GM23338 (cell line): Measurements from ENCODE around the gene ENOX1.

Source experiments
- CREB1 ChIP-seq: fragments of 250-450 bp; sonication (Bioruptor Pico); IDR thresholded peaks from 2 replicates; pipeline ENCODE4 v1.5.0; 2020; ENCODE audit warnings: low read depth, mild to moderate bottlenecking, moderate library complexity
- EZH2 ChIP-seq: fragments of 200-600 bp; sonication (generic); IDR thresholded peaks from one replicate; pipeline ENCODE4 v1.8.0; 2017; ENCODE audit warnings: antibody characterized with exemption, mild to moderate bottlenecking, low read depth; ENCODE audit not compliant: unreplicated experiment
- EZH2phosphoT487 ChIP-seq: fragments of 200-600 bp; sonication (generic); IDR thresholded peaks from one replicate; pipeline ENCODE4 v1.8.1; 2018; ENCODE audit warnings: antibody characterized with exemption; ENCODE audit not compliant: unreplicated experiment
- POLR2AphosphoS5 ChIP-seq: IDR thresholded peaks from 2 replicates; pipeline ENCODE4 v1.6.1; 2016; ENCODE audit warnings: antibody characterized with exemption, low read depth
- TF ChIP-seq, protein P1 (sequence below), 2 experiments: fragments of 200-600 bp in 1 of 2; sonication (generic) in 1 of 2; conservative IDR thresholded peaks; 2 replicates each; pipeline versions ENCODE4 v1.5.1 to v1.6.1; 2016 to 2017; ENCODE audit warnings: antibody characterized with exemption in 2 of 2, low read depth in 2 of 2, mild to moderate bottlenecking in 2 of 2, moderate library complexity in 1 of 2
- TF ChIP-seq, protein P2 (sequence below): IDR thresholded peaks from one replicate; pipeline ENCODE4 v1.6.1; 2018; ENCODE audit warnings: antibody characterized with exemption; ENCODE audit not compliant: unreplicated experiment

DNA sequence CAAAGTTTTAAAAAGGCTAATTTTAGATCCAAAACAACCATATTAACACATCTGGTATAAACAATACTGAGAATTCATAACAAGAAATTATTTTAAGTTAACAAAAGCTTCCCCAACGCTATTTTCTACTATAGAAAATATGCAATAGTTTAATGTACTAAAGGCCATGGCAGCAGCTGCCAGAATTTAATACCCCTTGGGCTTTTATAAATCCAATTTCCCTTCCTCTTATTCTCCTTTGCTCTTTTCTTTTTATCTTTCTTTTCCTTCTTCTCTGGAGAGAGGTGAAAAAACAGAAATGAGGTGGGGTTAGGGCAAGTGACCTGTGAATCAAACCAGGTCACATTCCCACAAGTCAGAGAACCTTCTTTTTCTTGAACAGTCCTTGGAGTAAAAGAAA, 58.9 kb downstream of the ENOX1 start:
- TF ChIP-seq, protein P1, sequence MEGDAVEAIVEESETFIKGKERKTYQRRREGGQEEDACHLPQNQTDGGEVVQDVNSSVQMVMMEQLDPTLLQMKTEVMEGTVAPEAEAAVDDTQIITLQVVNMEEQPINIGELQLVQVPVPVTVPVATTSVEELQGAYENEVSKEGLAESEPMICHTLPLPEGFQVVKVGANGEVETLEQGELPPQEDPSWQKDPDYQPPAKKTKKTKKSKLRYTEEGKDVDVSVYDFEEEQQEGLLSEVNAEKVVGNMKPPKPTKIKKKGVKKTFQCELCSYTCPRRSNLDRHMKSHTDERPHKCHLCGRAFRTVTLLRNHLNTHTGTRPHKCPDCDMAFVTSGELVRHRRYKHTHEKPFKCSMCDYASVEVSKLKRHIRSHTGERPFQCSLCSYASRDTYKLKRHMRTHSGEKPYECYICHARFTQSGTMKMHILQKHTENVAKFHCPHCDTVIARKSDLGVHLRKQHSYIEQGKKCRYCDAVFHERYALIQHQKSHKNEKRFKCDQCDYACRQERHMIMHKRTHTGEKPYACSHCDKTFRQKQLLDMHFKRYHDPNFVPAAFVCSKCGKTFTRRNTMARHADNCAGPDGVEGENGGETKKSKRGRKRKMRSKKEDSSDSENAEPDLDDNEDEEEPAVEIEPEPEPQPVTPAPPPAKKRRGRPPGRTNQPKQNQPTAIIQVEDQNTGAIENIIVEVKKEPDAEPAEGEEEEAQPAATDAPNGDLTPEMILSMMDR (conservative IDR thresholded peaks at IDR 0.05; ENCODE audit: low read depth in 2 of 2): no peak
- TF ChIP-seq POLR2AphosphoS5 (no peak), EZH2 (no peak), EZH2phosphoT487 (no peak), CREB1 (CRISPR knock-in tag) (no peak)
- TF ChIP-seq, protein P2, sequence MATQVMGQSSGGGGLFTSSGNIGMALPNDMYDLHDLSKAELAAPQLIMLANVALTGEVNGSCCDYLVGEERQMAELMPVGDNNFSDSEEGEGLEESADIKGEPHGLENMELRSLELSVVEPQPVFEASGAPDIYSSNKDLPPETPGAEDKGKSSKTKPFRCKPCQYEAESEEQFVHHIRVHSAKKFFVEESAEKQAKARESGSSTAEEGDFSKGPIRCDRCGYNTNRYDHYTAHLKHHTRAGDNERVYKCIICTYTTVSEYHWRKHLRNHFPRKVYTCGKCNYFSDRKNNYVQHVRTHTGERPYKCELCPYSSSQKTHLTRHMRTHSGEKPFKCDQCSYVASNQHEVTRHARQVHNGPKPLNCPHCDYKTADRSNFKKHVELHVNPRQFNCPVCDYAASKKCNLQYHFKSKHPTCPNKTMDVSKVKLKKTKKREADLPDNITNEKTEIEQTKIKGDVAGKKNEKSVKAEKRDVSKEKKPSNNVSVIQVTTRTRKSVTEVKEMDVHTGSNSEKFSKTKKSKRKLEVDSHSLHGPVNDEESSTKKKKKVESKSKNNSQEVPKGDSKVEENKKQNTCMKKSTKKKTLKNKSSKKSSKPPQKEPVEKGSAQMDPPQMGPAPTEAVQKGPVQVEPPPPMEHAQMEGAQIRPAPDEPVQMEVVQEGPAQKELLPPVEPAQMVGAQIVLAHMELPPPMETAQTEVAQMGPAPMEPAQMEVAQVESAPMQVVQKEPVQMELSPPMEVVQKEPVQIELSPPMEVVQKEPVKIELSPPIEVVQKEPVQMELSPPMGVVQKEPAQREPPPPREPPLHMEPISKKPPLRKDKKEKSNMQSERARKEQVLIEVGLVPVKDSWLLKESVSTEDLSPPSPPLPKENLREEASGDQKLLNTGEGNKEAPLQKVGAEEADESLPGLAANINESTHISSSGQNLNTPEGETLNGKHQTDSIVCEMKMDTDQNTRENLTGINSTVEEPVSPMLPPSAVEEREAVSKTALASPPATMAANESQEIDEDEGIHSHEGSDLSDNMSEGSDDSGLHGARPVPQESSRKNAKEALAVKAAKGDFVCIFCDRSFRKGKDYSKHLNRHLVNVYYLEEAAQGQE: no peak
